NT2/D1 (cell line): ENCODE data around the gene YAP1.

ENCODE experiments used
- DNase-seq: peaks from one replicate; pipeline ENCODE4 v3.0.0-alpha.2; 2011; ENCODE audit warnings: low read depth, low spot score
- H3K27me3 ChIP-seq: 2 replicates; pipeline ENCODE4 v1.6.0; 2011; ENCODE audit warnings: mild to moderate bottlenecking; ENCODE audit not compliant: insufficient read length, insufficient read depth
- H3K36me3 ChIP-seq: 2 replicates; pipeline ENCODE4 v1.6.1; 2011; ENCODE audit warnings: mild to moderate bottlenecking, low read length, mixed read lengths; ENCODE audit not compliant: insufficient read depth, insufficient read length
- H3K4me1 ChIP-seq: 2 replicates; pipeline ENCODE4 v1.5.1; 2011; ENCODE audit not compliant: insufficient read depth, insufficient read length
- H3K4me3 ChIP-seq: 2 replicates; pipeline ENCODE4 v1.5.1; 2011; ENCODE audit warnings: low read depth; ENCODE audit not compliant: insufficient read length
- H3K9ac ChIP-seq: 2 replicates; pipeline ENCODE4 v1.6.0; 2011; ENCODE audit warnings: low read depth; ENCODE audit not compliant: insufficient read length
- H3K9me3 ChIP-seq: 2 replicates; pipeline ENCODE4 v1.5.1; 2011; ENCODE audit warnings: mild to moderate bottlenecking, low read length; ENCODE audit not compliant: insufficient read depth
- SUZ12 ChIP-seq: IDR thresholded peaks from 2 replicates; pipeline ENCODE4 v1.6.1; 2011; ENCODE audit not compliant: insufficient read length, insufficient read depth; ENCODE audit errors: extremely low read depth
- YY1 ChIP-seq: IDR thresholded peaks from 2 replicates; pipeline ENCODE4 v1.6.1; 2011; ENCODE audit not compliant: insufficient read length, insufficient read depth
- ZNF274 ChIP-seq: IDR thresholded peaks from 2 replicates; pipeline ENCODE4 v1.6.1; 2011; ENCODE audit warnings: mild to moderate bottlenecking, low read depth, low read length

The YAP1 gene

GRCh38 chr11:102202972-102203371, 92.7 kb downstream of the YAP1 start:
- Histone ChIP-seq H3K4me1 (peaks cover 3% of the 10 kb centered on the region), H3K9ac (no peak overlapping the region), H3K36me3 (peaks cover 18% of the 10 kb centered on the region), H3K27me3 (no peaks in the 10 kb centered on the region), H3K4me3 (no peak overlapping the region), H3K9me3 (no peaks in the 10 kb centered on the region)
- no peak for DNase-seq
- TF ChIP-seq ZNF274 = no peak
- TF ChIP-seq YY1 = no peak
- no peak for TF ChIP-seq SUZ12

DNA sequence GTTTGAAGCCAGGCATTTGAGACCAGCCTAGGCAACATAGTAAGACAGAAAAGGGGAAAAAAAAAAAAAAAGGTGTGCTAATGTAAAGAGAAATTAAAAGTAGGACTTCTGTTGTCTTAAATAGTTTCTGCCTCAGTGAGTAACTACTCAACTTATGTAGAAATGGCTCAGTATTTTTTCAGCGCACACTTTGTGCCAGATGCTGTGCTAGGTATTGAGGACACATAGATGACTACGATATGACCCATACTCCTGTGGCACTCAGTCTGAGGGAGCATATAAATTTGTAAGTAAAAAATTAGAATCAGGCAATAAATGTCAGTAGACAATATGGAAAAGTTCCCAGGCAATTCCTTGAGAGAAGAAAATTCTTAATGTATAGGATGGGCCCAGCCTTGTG, 93.9 kb downstream of the YAP1 start:
- no peaks in the 10 kb centered on the region for H3K9me3 ChIP-seq
- no peaks in the 10 kb centered on the region for H3K27me3 ChIP-seq
- H3K4me1 ChIP-seq = peaks cover 3% of the 10 kb centered on the region
- TF ChIP-seq YY1 (no peak), SUZ12 (no peak), ZNF274 (no peak)
- H3K36me3 ChIP-seq = peaks cover 20% of the 10 kb centered on the region
- H3K9ac ChIP-seq = no peak overlapping the region
- no peak for DNase-seq
- H3K4me3 ChIP-seq = no peak overlapping the region

DNA sequence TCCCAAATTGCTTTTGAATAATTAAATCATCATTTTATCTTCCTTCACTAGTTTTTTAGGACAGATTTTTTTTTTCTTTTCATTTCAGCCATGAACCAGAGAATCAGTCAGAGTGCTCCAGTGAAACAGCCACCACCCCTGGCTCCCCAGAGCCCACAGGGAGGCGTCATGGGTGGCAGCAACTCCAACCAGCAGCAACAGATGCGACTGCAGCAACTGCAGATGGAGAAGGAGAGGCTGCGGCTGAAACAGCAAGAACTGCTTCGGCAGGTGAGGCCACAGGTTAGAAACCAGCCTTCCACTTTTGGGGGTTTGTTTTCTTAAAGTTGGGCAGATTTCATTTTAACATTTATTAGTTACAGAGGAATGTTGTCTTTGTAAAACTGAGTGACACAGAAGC, 95.6 kb downstream of the YAP1 start:
- H3K9me3 ChIP-seq = no peaks in the 10 kb centered on the region
- H3K36me3 ChIP-seq = peaks cover 31% of the 10 kb centered on the region
- H3K27me3 ChIP-seq = no peaks in the 10 kb centered on the region
- TF ChIP-seq ZNF274 = no peak
- TF ChIP-seq YY1 = no peak
- no peak for TF ChIP-seq SUZ12
- H3K4me1 ChIP-seq = peaks cover 3% of the 10 kb centered on the region
- no peak overlapping the region for H3K4me3 ChIP-seq
- DNase-seq = no peak
- no peak overlapping the region for H3K9ac ChIP-seq

DNA sequence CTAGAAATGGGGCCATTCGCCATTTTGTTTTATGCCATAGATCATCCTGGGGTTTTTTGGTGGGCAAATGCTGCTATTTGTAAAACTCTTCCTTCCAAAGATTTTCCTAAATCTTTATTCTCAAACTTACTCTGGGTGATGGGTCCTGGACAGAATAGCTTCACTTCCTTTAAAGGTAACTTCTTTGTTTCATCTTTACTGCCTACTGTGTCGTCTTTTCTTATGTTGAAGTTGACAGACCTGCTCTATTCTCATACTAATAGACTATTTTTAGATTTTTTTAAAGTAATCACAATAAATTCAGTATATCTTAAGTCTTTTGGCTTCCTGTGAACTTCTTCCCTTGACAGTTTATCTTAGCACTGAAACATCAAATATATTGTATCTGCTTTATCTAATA, 98.6 kb downstream of the YAP1 start:
- H3K27me3 ChIP-seq = no peaks in the 10 kb centered on the region
- no peak for DNase-seq
- H3K9ac ChIP-seq = no peak overlapping the region
- no peak overlapping the region for H3K4me3 ChIP-seq
- TF ChIP-seq SUZ12 (no peak), YY1 (no peak)
- no peaks in the 10 kb centered on the region for H3K4me1 ChIP-seq
- peaks cover 40% of the 10 kb centered on the region for H3K36me3 ChIP-seq
- no peaks in the 10 kb centered on the region for H3K9me3 ChIP-seq

GRCh38 chr11:102214623-102215022, 104.4 kb downstream of the YAP1 start:
- H3K36me3 ChIP-seq = peaks cover 18% of the 10 kb centered on the region
- H3K4me3 ChIP-seq = no peak overlapping the region
- TF ChIP-seq YY1 = no peak
- TF ChIP-seq ZNF274 = no peak
- no peak for TF ChIP-seq SUZ12
- no peak for DNase-seq
- H3K27me3 ChIP-seq = no peaks in the 10 kb centered on the region
- no peaks in the 10 kb centered on the region for H3K4me1 ChIP-seq
- H3K9me3 ChIP-seq = no peaks in the 10 kb centered on the region
- H3K9ac ChIP-seq = no peak overlapping the region

DNA sequence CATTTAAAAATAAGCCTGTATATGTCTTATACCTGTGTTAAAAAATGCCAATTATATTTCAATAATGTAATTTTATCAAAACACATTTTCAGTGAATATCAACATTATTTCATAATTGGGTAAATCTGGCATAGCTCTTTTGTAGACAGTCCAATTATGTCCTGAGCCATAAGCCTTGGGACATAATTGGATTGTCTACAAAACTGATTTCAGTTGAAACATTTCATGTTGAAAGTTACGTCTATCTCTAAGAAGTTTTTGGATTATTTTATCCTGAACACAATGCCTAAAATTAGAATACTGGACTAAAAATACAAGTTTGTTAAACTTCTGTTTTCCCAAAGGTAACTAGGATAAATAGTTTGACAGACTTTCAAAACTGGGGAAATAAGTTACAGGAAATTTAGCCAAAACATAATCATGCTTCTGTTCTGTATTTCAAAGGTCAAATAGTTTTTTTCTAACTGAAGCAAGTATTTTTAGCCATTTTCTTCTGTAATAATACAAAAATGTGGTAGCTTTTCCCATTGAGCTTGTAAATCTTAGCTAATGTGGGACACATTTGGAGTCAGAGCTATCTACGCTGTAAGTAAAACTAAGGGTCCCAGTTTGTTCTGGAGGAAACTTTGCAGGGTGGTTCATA, 106.3 kb downstream of the YAP1 start:
- H3K9ac ChIP-seq = no peak overlapping the region
- H3K36me3 ChIP-seq = peaks cover 13% of the 10 kb centered on the region
- no peaks in the 10 kb centered on the region for H3K9me3 ChIP-seq
- no peak overlapping the region for H3K4me3 ChIP-seq
- DNase-seq = no peak
- TF ChIP-seq YY1 (no peak), SUZ12 (no peak)
- H3K4me1 ChIP-seq = no peaks in the 10 kb centered on the region
- no peaks in the 10 kb centered on the region for H3K27me3 ChIP-seq

DNA sequence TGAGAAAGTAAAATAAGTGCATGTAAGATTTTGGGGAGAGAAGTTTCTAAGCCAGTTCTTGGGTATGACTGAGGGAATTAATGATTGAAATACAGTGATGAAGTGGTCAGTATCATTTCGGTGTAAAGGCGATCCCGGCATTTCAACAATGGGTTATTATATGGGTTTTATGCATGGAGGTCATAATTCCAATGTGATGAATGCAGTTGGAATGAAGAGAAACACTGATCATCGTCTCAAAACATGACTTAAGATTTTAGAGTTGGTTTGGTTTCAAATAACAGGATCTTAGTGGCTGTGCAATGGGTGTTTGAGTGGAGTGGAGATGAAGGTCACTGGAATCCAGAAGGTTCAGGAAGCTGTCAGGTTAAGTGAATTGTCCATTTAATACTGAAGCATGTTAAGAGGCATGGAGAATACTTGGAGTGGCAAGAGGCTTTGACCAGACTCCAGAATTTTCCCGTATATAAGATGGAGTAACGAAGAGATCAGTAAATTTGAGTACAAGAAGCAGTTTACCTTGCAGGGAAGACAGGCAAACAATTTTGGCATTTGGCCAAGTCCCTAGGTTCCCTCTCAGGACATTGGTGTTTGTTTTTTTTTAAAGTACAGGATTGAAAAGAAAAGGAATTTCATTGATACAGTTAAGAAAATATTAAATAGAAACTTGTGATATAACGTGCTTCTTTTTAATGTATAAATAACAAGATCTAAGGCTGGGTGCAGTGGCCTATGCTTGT, 110.7 kb downstream of the YAP1 start:
- Histone ChIP-seq H3K9me3 (no peaks in the 10 kb centered on the region), H3K9ac (no peak overlapping the region), H3K36me3 (peaks cover 12% of the 10 kb centered on the region), H3K27me3 (no peaks in the 10 kb centered on the region), H3K4me3 (no peak overlapping the region), H3K4me1 (no peaks in the 10 kb centered on the region)
- no peak for TF ChIP-seq ZNF274
- TF ChIP-seq SUZ12 = no peak
- TF ChIP-seq YY1 = no peak
- DNase-seq = no peak
